Measurements from ENCODE around the gene LDLRAD3.
"Not testable (repeated sequence)": the region's sequence is repeated elsewhere in the genome, so short reads cannot be mapped to it uniquely, and the experiment has no call there.

Gene LDLRAD3

GRCh38 chr11:36019722-36020121, 75.9 kb downstream of the LDLRAD3 start:
- no peak for DNase-seq

GRCh38 chr11:36022882-36023281, 79.0 kb downstream of the LDLRAD3 start:
- no peak for DNase-seq

- DNase-seq: no peak
Measured at GRCh38 chr11:36023922-36024321, 80.1 kb downstream of the LDLRAD3 start.

GRCh38 chr11:36024716-36025115, 80.9 kb downstream of the LDLRAD3 start:
- DNase-seq: no peak

- peak; percentile 16 for DNase-seq
Measured at GRCh38 chr11:36026315-36026968, 82.6 kb downstream of the LDLRAD3 start.

- peak; percentile 78 for DNase-seq
Measured at GRCh38 chr11:36027731-36028130, 83.9 kb downstream of the LDLRAD3 start.

- DNase-seq: no peak
Measured at GRCh38 chr11:36029616-36030015, 85.8 kb downstream of the LDLRAD3 start.

GRCh38 chr11:36030731-36031281, 86.9 kb downstream of the LDLRAD3 start:
- no peak for DNase-seq

- DNase-seq: no peak
Measured at GRCh38 chr11:36033082-36033751, 89.4 kb downstream of the LDLRAD3 start.

- DNase-seq: no peak
Measured at GRCh38 chr11:36033936-36034335, 90.1 kb downstream of the LDLRAD3 start.

- no peak for DNase-seq
Measured at GRCh38 chr11:36034551-36035331, 90.9 kb downstream of the LDLRAD3 start.

- DNase-seq: no peak
Measured at GRCh38 chr11:36035454-36035853, 91.6 kb downstream of the LDLRAD3 start.

- no peak for DNase-seq
Measured at GRCh38 chr11:36035999-36036398, 92.1 kb downstream of the LDLRAD3 start.

- no peak for DNase-seq
Measured at GRCh38 chr11:36037031-36037430, 93.2 kb downstream of the LDLRAD3 start.

GRCh38 chr11:36038541-36038940, 94.7 kb downstream of the LDLRAD3 start:
- no peak for DNase-seq

- DNase-seq: no peak
Measured at GRCh38 chr11:36039471-36039870, 95.6 kb downstream of the LDLRAD3 start.

- peak; percentile 64 for DNase-seq
Measured at GRCh38 chr11:36041988-36042611, 98.2 kb downstream of the LDLRAD3 start.

GRCh38 chr11:36044636-36045035, 100.8 kb downstream of the LDLRAD3 start:
- no peak for DNase-seq

- not testable (repeated sequence) for DNase-seq
Measured at GRCh38 chr11:36045945-36046344, 102.1 kb downstream of the LDLRAD3 start.

- no peak for DNase-seq
Measured at GRCh38 chr11:36046932-36047331, 103.1 kb downstream of the LDLRAD3 start.

- no peak for DNase-seq
Measured at GRCh38 chr11:36047344-36047743, 103.5 kb downstream of the LDLRAD3 start.

- DNase-seq: peak; percentile 13
Measured at GRCh38 chr11:36048496-36049247, 104.8 kb downstream of the LDLRAD3 start.

Measured in OCI-M1 (cell line).